Stimulated activated CD4-positive, alpha-beta T cell treated with anti-CD3 and anti-CD28 coated beads, Interleukin-4, amount 100 ng/mL, for 4 hours (primary cell): ENCODE results near the gene PTPRK.

ENCODE experiments used
- DNase-seq, 2 experiments: peaks; one replicate each; pipeline ENCODE4 v3.0.0-alpha.2; 2020

PTPRK gene

GRCh38 chr6:128379577-128379976 is 140.8 kb downstream of the PTPRK start:
- DNase-seq, result no peak

- DNase-seq, result no peak
These were observed 143.4 kb downstream of the PTPRK start for GRCh38 chr6:128376952-128377503.

- DNase-seq, result no peak
These were observed 149.3 kb downstream of the PTPRK start for GRCh38 chr6:128371136-128371535.

- DNase-seq, result no peak
These were observed 150.3 kb downstream of the PTPRK start for GRCh38 chr6:128370072-128370471.

GRCh38 chr6:128368213-128368944 is 152.0 kb downstream of the PTPRK start:
- no peak for DNase-seq

GRCh38 chr6:128367437-128367836 is 153.0 kb downstream of the PTPRK start:
- DNase-seq, result no peak

- no peak for DNase-seq
These were observed 154.8 kb downstream of the PTPRK start for GRCh38 chr6:128365520-128366160.

- DNase-seq, result no peak
These were observed 155.5 kb downstream of the PTPRK start for GRCh38 chr6:128364766-128365519.

- DNase-seq, result no peak
These were observed 157.2 kb downstream of the PTPRK start for GRCh38 chr6:128363020-128363813.

- no peak for DNase-seq
These were observed 159.0 kb downstream of the PTPRK start for GRCh38 chr6:128361378-128361777.

- DNase-seq, result no peak
These were observed 162.1 kb downstream of the PTPRK start for GRCh38 chr6:128358244-128358776.

- DNase-seq, result no peak
These were observed 162.8 kb downstream of the PTPRK start for GRCh38 chr6:128357392-128358130.

- no peak for DNase-seq
These were observed 168.0 kb downstream of the PTPRK start for GRCh38 chr6:128352366-128352765.

GRCh38 chr6:128351255-128351514 is 169.2 kb downstream of the PTPRK start:
- DNase-seq, result no peak

GRCh38 chr6:128350416-128351254 is 169.8 kb downstream of the PTPRK start:
- DNase-seq, result no peak

- DNase-seq, result no peak
These were observed 173.3 kb downstream of the PTPRK start for GRCh38 chr6:128347123-128347522.

- no peak for DNase-seq
These were observed 173.8 kb downstream of the PTPRK start for GRCh38 chr6:128346569-128346968.

- DNase-seq, result no peak
These were observed 175.1 kb downstream of the PTPRK start for GRCh38 chr6:128345278-128345677.

GRCh38 chr6:128343706-128344105 is 176.7 kb downstream of the PTPRK start:
- DNase-seq, result no peak

GRCh38 chr6:128339635-128340450 is 180.6 kb downstream of the PTPRK start:
- DNase-seq, result no peak
